HCT116 (cell line): ENCODE data around the gene FBXO21. TPM values are rescaled to one million over a fixed set of nuclear protein-coding genes. Genes with fewer than 3 reads are reported as not detected.

Source experiments
- ATAC-seq: fragments of 200-7000 bp; cut with Tn5 transposase; 2 replicates; pipeline ENCODE4 v1.9.1; 2020; ENCODE audit warnings: mild to moderate bottlenecking, moderate library complexity
- BruUV-seq: library from RNA; stranded (reverse); fragments of 400-500 nt; replicated peaks from 2 replicates; lab custom pipeline; 2021; lab: Mats Ljungman, UMichigan
- CTCF ChIA-PET: fragments of 300-600 bp; sonication (Branson Sonifier 250); formaldehyde crosslinking; loops from one replicate; lab custom pipeline; 2021; ENCODE audit warnings: antibody characterized with exemption; lab: Charles Lee
- POLR2A ChIA-PET: fragments of 300-600, 350-600 bp; sonication (Branson Sonifier 250); formaldehyde crosslinking; loops from one replicate; lab custom pipeline; 2021; ENCODE audit warnings: antibody characterized with exemption; lab: Charles Lee
- RAD21 ChIA-PET, 2 experiments: fragments of 300-600 bp; sonication (Branson Sonifier 250); formaldehyde crosslinking; loops; one replicate each; lab custom pipeline; 2023; ENCODE audit warnings: low total read pairs in 2 of 2; ENCODE audit not compliant: uncharacterized antibody in 2 of 2, unreplicated experiment in 2 of 2, low non-redundant PET in 1 of 2; lab: Charles Lee
- DNase-seq: peaks from one replicate; pipeline ENCODE4 v3.0.0-alpha.2; 2010; ENCODE audit warnings: low read depth, low spot score
- H2AFZ ChIP-seq: fragments of 200-600 bp; shearing (Covaris generic), sonication (generic); 2 replicates; pipeline ENCODE4 v1.6.1; 2017; ENCODE audit warnings: low read depth, mixed run types, mixed read lengths, antibody characterized with exemption, low read length; ENCODE audit not compliant: poor library complexity, severe bottlenecking
- H3K27ac ChIP-seq: 2 replicates; pipeline ENCODE4 v1.5.1; 2012; ENCODE audit warnings: low read depth, low read length
- H3K27me3 ChIP-seq: fragments of 200-600 bp; sonication (generic); 2 replicates; pipeline ENCODE4 v1.6.1; 2016; ENCODE audit warnings: mixed run types, low read length, mixed read lengths; ENCODE audit not compliant: insufficient read depth
- H3K36me3 ChIP-seq, 2 experiments: fragments of 200-500 bp in 1 of 2; fragments of 200-600 bp in 1 of 2; sonication (Bioruptor generic) in 1 of 2; sonication (generic) in 1 of 2; 2 replicates each; pipeline versions ENCODE4 v1.5.1 to v1.6.1; 2014 to 2016; ENCODE audit warnings: low read length in 2 of 2, inconsistent platforms in 1 of 2, mixed read lengths in 1 of 2, mixed run types in 1 of 2; ENCODE audit not compliant: insufficient read depth in 2 of 2, control insufficient read depth in 1 of 2
- H3K4me1 ChIP-seq, 2 experiments: fragments of 200-600 bp in 1 of 2; sonication (generic) in 1 of 2; 2 replicates each; pipeline versions ENCODE4 v1.5.1 to v1.6.1; 2012 to 2017; ENCODE audit warnings: low read length in 2 of 2, inconsistent platforms in 1 of 2, mild to moderate bottlenecking in 1 of 2, mixed read lengths in 1 of 2, mixed run types in 1 of 2, moderate library complexity in 1 of 2; ENCODE audit not compliant: insufficient read depth in 2 of 2, control insufficient read depth in 1 of 2
- H3K4me2 ChIP-seq: fragments of 200-600 bp; sonication (generic); 2 replicates; pipeline ENCODE4 v1.6.1; 2017; ENCODE audit warnings: mixed run types, low read length, mixed read lengths
- H3K4me3 ChIP-seq, 2 experiments: fragments of 200-600 bp in 1 of 2; sonication (generic) in 1 of 2; replicated peaks in 1 of 2; 2 replicates each; pipeline ENCODE4 v1.5.1; 2011 to 2016; ENCODE audit warnings: low read length in 2 of 2, control low read depth in 1 of 2, low read depth in 1 of 2, mild to moderate bottlenecking in 1 of 2, mixed read lengths in 1 of 2, mixed run types in 1 of 2
- H3K79me2 ChIP-seq: fragments of 200-600 bp; sonication (generic); 2 replicates; pipeline ENCODE4 v1.6.1; 2017; ENCODE audit warnings: mild to moderate bottlenecking, mixed run types, low read length, moderate library complexity, mixed read lengths; ENCODE audit not compliant: insufficient read depth
- H3K9ac ChIP-seq: fragments of 200-600 bp; sonication (generic); 2 replicates; pipeline ENCODE4 v1.6.1; 2016; ENCODE audit warnings: low read length, mixed read lengths
- H3K9me2 ChIP-seq: fragments of 200-600 bp; sonication (generic), shearing (Covaris generic); 2 replicates; pipeline ENCODE4 v1.6.1; 2017; ENCODE audit warnings: mixed run types, mild to moderate bottlenecking, moderate library complexity; ENCODE audit not compliant: insufficient read depth
- H3K9me3 ChIP-seq, 2 experiments: fragments of 200-500 bp in 1 of 2; fragments of 200-600 bp in 1 of 2; sonication (Bioruptor generic) in 1 of 2; sonication (generic) in 1 of 2; 2 replicates each; pipeline ENCODE4 v1.6.1; 2014 to 2017; ENCODE audit warnings: low read length in 2 of 2, mixed read lengths in 2 of 2, inconsistent platforms in 1 of 2, low read depth in 1 of 2, mild to moderate bottlenecking in 1 of 2, mixed run types in 1 of 2, moderate library complexity in 1 of 2; ENCODE audit not compliant: control insufficient read depth in 1 of 2, insufficient read depth in 1 of 2
- H4K20me1 ChIP-seq: fragments of 200-600 bp; sonication (generic), shearing (Covaris generic); 2 replicates; pipeline ENCODE4 v1.6.1; 2017; ENCODE audit warnings: mixed run types, mild to moderate bottlenecking, moderate library complexity; ENCODE audit not compliant: insufficient read depth
- CBX3 ChIP-seq: IDR thresholded peaks from 2 replicates; pipeline ENCODE4 v1.6.1; 2012; ENCODE audit warnings: low read depth
- CEBPB ChIP-seq: IDR thresholded peaks from 2 replicates; pipeline ENCODE4 v1.6.1; 2012; ENCODE audit warnings: low read depth
- ELF1 ChIP-seq: IDR thresholded peaks from 2 replicates; pipeline ENCODE4 v1.6.1; 2012; ENCODE audit warnings: low read depth, borderline replicate concordance
- FOSL1 ChIP-seq: IDR thresholded peaks from 2 replicates; pipeline ENCODE4 v1.6.1; 2012; ENCODE audit warnings: low read depth
- JUND ChIP-seq: IDR thresholded peaks from 2 replicates; pipeline ENCODE4 v1.6.1; 2012
- MAX ChIP-seq: IDR thresholded peaks from 2 replicates; pipeline ENCODE4 v1.6.1; 2012
- POLR2A ChIP-seq: IDR thresholded peaks from 2 replicates; pipeline ENCODE4 v1.7.0; 2011; ENCODE audit warnings: borderline replicate concordance; ENCODE audit not compliant: insufficient read depth, insufficient read length; ENCODE audit errors: extremely low read depth
- POLR2AphosphoS5 ChIP-seq: IDR thresholded peaks from 2 replicates; pipeline ENCODE4 v1.6.1; 2011; ENCODE audit warnings: mild to moderate bottlenecking, low read depth, low read length, moderate library complexity
- REST ChIP-seq: IDR thresholded peaks from 2 replicates; pipeline ENCODE4 v1.6.1; 2012; ENCODE audit warnings: low read depth
- SIN3A ChIP-seq: IDR thresholded peaks from 2 replicates; pipeline ENCODE4 v1.6.1; 2012; ENCODE audit warnings: low read depth
- SP1 ChIP-seq: IDR thresholded peaks from 2 replicates; pipeline ENCODE4 v1.6.1; 2012; ENCODE audit warnings: low read depth
- SRF ChIP-seq: IDR thresholded peaks from 2 replicates; pipeline ENCODE4 v1.6.1; 2012; ENCODE audit warnings: low read depth
- TCF7L2 ChIP-seq: IDR thresholded peaks from 2 replicates; pipeline ENCODE4 v1.7.0; 2011; ENCODE audit warnings: borderline replicate concordance, inconsistent platforms; ENCODE audit not compliant: insufficient read depth, insufficient read length; ENCODE audit errors: extremely low read depth
- ZBTB33 ChIP-seq: IDR thresholded peaks from 2 replicates; pipeline ENCODE4 v1.6.1; 2011; ENCODE audit warnings: mild to moderate bottlenecking, low read length, moderate library complexity; ENCODE audit not compliant: insufficient replicate concordance; ENCODE audit errors: extremely low read depth
- ZFX ChIP-seq: fragments of 450-650 bp; IDR thresholded peaks from 2 replicates; pipeline ENCODE4 v1.6.1; 2017
- ZNF274 ChIP-seq: fragments of 200-500 bp; sonication (Bioruptor generic); IDR thresholded peaks from 2 replicates; pipeline ENCODE4 v1.6.1; 2014; ENCODE audit warnings: mild to moderate bottlenecking, low read depth, low read length, inconsistent platforms
- intact Hi-C: fragments of 100-400 bp; cut with micrococcal nuclease; formaldehyde crosslinking; loops from 2 replicates; pipeline ENCODE4 v1.10.0; 2022
- total RNA-seq: library from RNA; stranded (reverse); gene quantifications from one replicate; pipeline ENCODE4 v1.2.1, GENCODE V29; 2021; ENCODE audit not compliant: unreplicated experiment

FBXO21 gene
- total RNA-seq, 1 experiment from 2014 or later, result 45.5 TPM

GRCh38 chr12:117130801-117131200, 59.5 kb downstream of the FBXO21 start:
- TF ChIP-seq CBX3 (no peak), FOSL1 (no peak), ELF1 (no peak), TCF7L2 (no peak), ZNF274 (no peak), SRF (no peak), CEBPB (no peak)
- intact Hi-C loops, result no loop called here
- peaks cover 0 to 18% of the 10 kb centered on the region in 2 experiments; a peak in 1 of 4 replicates for H3K9me3 ChIP-seq
- H3K9ac ChIP-seq, result no peak overlapping the region
- H3K4me3 ChIP-seq, result no peak overlapping the region
- ChIA-PET CTCF (interaction anchor here (1.8 kb wide), 1 partner anchor 10 kb away, joined by 5 read pairs; no protein-coding TSS in a partner anchor), RAD21 (no interaction called here), POLR2A (no interaction called here)
- no peaks in the 10 kb centered on the region for H3K27me3 ChIP-seq
- no peak overlapping the region for H3K27ac ChIP-seq
- no peaks in the 10 kb centered on the region for H3K4me1 ChIP-seq
- BruUV-seq, result no TSS peak
- no peak overlapping the region for H3K4me2 ChIP-seq
- H2AFZ ChIP-seq, result no peak overlapping the region
- DNase-seq, result no peak
- no peaks in the 10 kb centered on the region for H3K79me2 ChIP-seq
- ATAC-seq, result no peak
- no peaks in the 10 kb centered on the region for H3K36me3 ChIP-seq
- H3K9me2 ChIP-seq, result no peaks in the 10 kb centered on the region
- no peaks in the 10 kb centered on the region for H4K20me1 ChIP-seq

- ChIA-PET RAD21 (no interaction called here), POLR2A (no interaction called here), CTCF (no interaction called here)
- intact Hi-C loops, result no loop called here
- Histone ChIP-seq H3K9me3 (peaks cover 0 to 18% of the 10 kb centered on the region in 2 experiments; a peak in 1 of 4 replicates), H3K79me2 (no peaks in the 10 kb centered on the region), H3K27me3 (no peaks in the 10 kb centered on the region), H3K4me2 (no peak overlapping the region), H3K36me3 (no peaks in the 10 kb centered on the region), H4K20me1 (no peaks in the 10 kb centered on the region), H3K27ac (no peak overlapping the region), H3K9me2 (no peaks in the 10 kb centered on the region), H2AFZ (no peak overlapping the region), H3K4me1 (peaks cover 8 to 11% of the 10 kb centered on the region in 2 experiments; a peak in 2 of 4 replicates), H3K9ac (no peak overlapping the region), H3K4me3 (no peak overlapping the region)
- DNase-seq (no peak), ATAC-seq (no peak)
- BruUV-seq, result no TSS peak
- TF ChIP-seq REST (no peak), FOSL1 (no peak), CEBPB (no peak), POLR2AphosphoS5 (no peak), ZBTB33 (no peak), JUND (no peak), SP1 (no peak), ZFX (no peak), SIN3A (no peak), MAX (no peak), TCF7L2 (no peak), POLR2A (no peak)
Observed at GRCh38 chr12:117129391-117129790, 60.9 kb downstream of the FBXO21 start.
